NCI-H1092 treated with DMSO at 0.1 percent for 48 hours (cell line): ENCODE results near the gene TOP3B.

Experiments used
- DNase-seq: peaks from one replicate; lab custom pipeline; 2025; lab: John Stamatoyannopoulos, UW

TOP3B gene

GRCh38 chr22:21978564-21979386 lies 3.8 kb downstream of the TOP3B start:
- DNase-seq = no peak

DNA sequence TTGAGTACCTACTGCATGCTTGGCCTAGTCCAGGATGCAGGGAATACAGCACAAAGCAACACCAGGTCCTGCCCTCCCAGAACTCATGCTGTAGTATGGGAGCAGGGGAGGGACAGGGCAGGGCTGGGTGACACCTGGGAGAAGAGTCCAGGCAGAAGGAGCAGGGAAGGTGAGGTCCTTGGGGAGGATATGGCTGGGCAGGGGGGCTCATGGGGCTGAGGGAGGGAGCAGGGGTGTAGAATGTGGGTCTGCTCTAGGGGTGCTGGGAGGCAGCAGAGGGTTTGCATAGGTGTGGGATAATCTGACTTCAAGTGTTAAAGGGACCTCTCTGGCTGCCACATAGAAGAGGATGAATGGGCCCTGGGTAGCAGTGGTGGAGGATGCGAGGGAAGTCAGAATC lies 4.8 kb downstream of the TOP3B start:
- no peak for DNase-seq

- DNase-seq = no peak
These were observed 6.7 kb downstream of the TOP3B start for GRCh38 chr22:21975854-21976345.

DNA sequence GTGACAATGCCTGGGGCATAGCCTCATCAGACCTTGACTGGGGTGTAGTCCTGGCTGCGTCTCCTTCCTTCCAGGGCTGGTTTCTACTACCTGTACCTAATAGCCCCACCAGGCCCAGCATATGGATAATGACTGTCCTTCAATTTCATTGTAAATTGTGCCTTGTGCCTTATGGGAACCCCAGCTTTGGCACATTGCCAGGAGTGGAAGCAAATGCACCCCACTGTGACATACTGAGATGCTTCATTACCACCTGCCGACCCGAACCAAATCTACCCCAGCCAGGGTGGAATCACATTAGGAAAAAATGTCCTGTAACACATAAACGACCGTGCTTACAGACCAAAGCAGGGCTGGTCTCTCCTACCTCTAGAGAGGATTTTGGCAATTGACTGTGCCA lies 7.3 kb downstream of the TOP3B start:
- DNase-seq = no peak

- DNase-seq = no peak
These were observed 8.4 kb downstream of the TOP3B start for GRCh38 chr22:21974058-21974649.

- DNase-seq = no peak
These were observed 9.8 kb downstream of the TOP3B start for GRCh38 chr22:21972806-21973205.

DNA sequence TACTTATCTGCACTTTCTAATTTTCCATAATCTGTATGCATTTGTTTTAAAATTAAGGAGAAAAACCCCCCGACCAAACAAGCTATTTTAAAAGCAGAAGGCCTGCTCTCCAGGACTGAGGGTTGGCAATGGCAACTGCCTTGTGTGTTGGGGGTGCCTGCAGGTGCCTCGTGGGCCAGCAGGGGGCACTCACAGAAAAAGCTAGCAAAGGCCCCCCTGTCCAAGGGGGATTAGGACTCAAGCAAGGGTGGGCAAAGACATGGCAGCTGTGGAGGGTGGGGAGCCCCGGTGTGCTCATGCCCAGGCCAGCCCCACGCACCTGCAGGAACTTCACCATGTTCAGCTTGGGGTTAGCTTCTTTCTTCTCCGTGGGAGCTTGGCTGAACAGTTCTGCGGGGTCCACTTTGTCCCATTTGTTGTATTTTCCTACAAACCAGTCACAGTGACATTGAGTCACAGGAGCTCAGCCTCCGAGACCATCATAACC lies 10.3 kb downstream of the TOP3B start:
- no peak for DNase-seq

DNA sequence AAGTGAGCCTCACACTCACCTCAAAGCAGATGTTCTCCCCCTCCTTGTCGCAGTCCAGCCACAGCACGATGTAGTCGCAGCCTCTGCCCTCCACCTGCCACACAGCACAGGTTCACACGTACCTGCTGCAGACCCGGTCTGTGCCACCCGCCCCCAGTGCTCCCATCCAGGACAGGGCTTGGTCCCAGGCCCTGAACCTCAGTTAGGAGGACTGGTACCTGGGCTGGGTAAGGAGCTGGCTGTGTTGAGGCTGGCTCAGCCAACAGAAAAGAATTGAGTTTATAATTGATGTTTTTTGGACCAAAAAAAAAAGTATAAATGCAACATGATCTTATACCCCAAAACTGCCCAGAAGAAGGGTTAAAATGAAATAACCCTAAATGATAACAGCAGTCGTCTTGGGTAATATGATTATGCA lies 10.7 kb downstream of the TOP3B start:
- DNase-seq = no peak

DNA sequence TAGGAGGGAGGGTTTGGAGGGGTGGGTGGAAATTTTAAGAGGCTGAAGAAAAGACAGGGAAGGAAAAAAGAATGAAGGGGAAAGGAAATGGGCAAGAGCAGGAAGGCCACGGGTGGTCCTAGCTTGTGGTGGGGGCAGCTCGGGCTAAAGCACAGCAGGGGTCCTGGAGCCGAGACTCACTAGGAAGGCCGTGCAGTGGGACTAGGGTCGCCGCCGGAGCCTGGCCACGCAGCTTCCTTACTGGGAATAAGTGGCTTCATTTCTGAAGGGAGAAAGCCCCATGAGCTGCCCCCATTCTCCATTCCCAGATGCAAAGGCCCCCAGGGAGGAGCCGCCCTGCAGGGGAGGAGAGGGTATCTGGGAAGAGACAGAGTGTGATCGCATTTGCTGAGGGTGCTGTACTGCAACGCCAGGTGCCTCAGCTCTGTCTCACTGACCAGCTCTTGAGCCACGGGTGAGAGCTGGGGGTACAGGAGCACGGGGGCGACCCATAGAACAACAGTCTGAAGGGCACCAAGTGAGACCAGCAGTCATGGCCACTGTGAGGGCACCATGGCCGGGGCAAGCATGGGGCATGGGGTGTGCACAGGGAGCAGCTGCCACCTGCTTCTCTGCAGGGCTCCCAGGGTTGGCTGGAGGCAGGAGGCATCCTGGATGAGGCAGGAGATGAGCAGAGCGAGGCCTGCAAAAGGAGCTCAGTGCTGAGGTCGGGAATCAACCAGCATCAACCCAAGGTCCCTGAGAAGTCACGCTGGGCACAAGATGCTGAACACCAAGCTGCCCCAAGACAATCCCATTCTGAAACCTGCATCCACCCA lies 11.6 kb downstream of the TOP3B start:
- DNase-seq = no peak

DNA sequence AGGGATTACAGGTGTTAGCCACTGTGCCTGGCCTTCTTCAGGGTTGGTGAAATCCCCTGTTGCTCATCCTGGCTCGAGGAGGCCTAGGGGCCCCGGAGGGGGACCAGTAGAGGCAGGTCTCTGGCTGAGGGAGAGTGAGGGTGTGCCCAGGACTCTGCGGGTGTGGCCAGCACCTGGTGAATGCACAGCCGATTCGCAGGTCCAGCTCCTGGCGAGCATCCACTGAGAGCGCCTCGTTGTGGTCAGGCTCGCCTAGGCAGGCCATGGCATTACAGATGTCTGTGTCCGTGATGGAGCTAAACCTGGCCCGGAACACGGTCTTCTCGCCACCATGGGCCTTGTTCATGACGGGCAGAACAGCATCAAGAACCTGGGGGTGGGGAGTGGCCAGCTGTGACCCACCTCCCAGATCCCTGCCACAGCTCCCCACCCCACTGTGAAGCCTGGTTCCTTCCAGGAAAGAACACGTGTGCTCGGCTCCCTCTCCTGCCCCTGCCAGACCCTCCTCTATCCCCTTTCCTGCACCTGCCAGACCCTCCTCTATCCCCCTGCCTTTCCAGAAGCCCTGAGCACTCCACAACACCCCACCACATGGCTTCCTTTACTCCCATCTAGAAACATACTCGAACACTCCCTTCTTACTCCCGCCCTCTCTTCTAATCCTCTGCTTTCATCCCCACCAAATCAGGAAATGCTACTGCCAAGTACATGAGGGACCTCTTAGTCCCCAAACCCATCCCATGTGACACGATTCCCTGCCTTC lies 12.4 kb downstream of the TOP3B start:
- no peak for DNase-seq

DNA sequence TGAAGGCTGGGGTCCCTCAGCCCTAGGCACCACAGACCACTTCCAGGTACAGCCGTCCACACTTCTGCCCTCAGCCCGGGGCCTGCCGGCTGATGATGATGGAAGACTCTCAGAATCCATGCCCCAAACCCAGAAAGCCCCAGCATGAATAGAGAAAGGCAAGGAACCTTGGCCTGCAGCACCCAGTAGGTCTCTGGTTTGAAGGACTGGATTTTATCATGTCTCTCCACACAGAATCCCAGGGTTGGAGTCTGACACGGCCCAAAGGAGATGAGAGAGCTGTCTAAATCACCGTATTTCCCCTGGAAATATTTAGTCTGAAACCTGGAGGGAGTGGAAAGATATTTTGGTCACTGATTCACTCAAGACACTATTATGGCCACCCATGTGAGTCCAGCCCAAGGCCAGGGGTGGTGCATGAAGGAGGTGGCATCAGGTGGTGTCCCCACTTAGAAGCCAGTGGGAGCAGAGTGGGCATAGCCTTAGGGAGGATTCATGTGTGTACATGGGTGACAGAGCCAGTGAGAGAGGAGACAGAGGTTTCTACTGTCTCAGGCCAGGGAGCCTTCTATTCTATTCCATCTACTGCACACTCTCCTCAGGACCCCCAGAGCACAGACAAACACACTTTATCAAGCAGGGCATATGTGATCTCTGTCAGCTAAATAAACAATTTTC lies 14.0 kb downstream of the TOP3B start:
- no peak for DNase-seq

DNA sequence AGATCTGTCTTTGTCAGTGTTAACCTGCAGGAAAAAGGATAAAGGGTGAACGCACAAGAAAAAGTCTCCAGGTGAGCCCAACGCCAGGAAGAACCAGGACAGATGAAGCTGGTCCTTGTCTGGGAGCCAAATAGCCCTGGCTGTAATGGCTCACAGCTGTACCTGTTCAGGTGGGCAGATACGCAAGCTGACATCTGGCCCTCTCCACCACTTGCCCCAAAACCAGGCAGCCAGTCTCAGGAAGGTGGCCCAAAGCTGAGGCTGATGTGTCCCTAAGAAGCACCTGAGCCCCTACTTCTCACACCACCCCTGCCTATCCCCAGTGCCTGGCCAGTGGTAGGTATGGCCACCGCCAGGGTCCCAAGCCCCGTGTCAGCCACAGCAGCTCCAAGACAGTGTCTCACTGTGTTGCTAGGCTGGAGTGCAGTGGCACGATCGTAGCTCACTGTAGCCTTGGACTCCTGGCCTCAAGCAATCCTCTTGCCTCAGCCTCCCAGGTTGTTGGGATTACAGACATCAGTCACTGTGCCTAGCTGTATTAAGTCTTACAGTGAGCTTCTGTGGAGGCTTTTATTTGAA lies 14.8 kb downstream of the TOP3B start:
- DNase-seq = no peak

GRCh38 chr22:21966643-21967516 lies 15.7 kb downstream of the TOP3B start:
- no peak for DNase-seq

DNA sequence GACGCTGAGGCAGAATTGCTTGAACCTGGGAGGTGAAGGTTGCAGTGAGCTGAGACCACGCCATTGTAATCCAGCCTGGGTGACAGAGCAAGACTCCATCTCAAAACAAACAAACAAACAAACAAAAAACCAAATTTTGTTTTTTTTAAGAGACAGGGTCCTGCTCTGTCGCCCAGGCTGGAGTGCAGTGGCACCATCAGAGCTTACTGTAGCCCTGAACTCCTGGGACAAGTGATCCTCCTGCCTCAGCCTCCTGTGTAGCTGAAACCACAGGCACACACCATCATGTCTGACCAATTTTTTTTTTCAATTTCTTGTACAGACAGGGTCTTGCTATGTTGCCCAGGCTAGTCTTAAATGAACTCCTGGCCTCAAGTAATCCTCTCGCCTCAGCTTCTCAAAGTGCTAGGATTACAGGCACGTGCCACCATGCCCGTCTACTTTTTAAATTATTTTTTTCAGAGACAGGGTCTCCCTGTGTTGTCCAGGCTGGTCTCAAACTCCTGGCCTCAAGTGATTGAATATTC lies 16.8 kb downstream of the TOP3B start:
- no peak for DNase-seq

GRCh38 chr22:21964918-21965484 lies 17.6 kb downstream of the TOP3B start:
- DNase-seq = no peak

DNA sequence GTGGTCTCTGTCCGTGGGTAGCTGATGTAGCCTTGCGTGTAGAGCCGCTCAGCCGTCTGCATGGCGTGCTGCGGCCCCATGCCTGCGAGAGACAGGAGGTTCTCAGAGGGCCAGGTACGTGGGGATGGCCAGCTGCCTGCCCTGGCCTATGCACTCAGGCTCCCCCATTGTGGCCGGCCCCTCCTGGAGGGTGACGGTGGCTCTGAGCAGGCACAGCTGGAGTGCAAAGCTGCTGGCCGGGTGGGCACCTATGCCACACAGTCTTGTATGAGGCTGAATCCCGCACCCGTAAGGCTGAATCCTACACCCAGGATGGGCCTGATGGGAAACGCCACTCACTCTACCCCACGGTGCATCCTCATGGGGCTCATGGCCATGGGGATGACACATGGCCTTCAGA lies 18.4 kb downstream of the TOP3B start:
- no peak for DNase-seq

DNA sequence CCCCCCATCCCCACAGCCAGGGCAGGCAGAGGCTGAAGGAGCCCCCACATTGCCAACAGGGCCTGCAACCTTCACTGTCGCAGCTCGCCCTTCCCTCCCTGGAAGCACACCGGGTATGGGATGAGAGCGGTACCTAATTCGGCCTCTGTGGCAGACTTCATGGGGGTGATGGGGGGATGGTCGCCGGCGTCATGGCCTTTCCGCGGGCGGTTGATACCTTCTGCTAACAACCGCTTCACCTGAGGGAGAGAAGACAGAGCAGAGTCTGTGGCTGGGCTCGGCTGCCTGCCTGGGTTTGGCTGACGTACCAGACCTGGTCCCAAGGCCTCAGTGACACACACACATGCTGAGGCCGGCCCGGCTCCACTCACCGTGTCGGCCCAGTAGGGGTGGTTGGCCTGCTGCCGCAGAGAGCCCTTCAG lies 18.8 kb downstream of the TOP3B start:
- no peak for DNase-seq

DNA sequence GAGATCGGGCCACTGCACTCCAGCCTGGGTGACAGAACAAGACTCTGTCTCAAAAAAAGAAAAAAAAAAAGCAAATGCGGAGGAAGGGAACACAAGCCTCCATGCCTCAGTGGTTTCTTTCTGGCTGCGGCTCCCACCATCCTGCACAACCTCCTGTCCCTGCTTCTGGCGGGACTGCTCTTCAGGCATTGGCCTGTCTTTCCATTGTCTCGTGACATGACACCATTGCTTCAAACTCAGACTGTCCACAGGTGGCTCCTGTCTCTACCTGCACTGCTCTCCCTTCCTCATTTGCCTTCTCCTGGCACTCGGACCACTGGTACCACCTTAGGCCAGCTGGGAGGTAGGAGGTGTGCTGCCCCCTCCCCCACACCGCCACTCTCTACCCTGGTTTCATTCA lies 19.3 kb downstream of the TOP3B start:
- DNase-seq = no peak

GRCh38 chr22:21962655-21962949 lies 20.0 kb downstream of the TOP3B start:
- no peak for DNase-seq
